ENCODE measurements around the gene PTPRT. TPM values are rescaled to one million over a fixed set of nuclear protein-coding genes. Genes with fewer than 3 reads are reported as not detected.

The PTPRT gene
- total and polyA plus RNA-seq, 4 donors, result 0.14 to 2.8 (median 0.40) TPM

- no peaks in the 10 kb centered on the region for H3K36me3 ChIP-seq (ENCODE audit: control insufficient read depth in 4 of 4, insufficient read depth in 3 of 4, low read depth in 1 of 4, low read length in 3 of 4)
Observed at GRCh38 chr20:42435230-42435629, 754.5 kb downstream of the PTPRT start.

GRCh38 chr20:42432496-42433334 lies 757.0 kb downstream of the PTPRT start:
- Histone ChIP-seq H3K27ac (ENCODE audit: low read depth in 1 of 2, low read length in 2 of 2) (no peak overlapping the region), H3K9ac (ENCODE audit: low read depth in 1 of 2, low read length in 2 of 2) (no peak overlapping the region), H3K4me1 (ENCODE audit: control insufficient read depth in 4 of 4, insufficient read depth in 4 of 4, low read length in 3 of 4) (no peaks in the 10 kb centered on the region), H3K9me3 (ENCODE audit: control insufficient read depth in 4 of 4, low read length in 3 of 4) (peaks cover 0 to 3% (median 0%) of the 10 kb centered on the region in 4 donors), H3K36me3 (ENCODE audit: control insufficient read depth in 4 of 4, insufficient read depth in 3 of 4, low read depth in 1 of 4, low read length in 3 of 4) (no peaks in the 10 kb centered on the region), H3K4me3 (ENCODE audit: low read depth in 1 of 3, low read length in 3 of 3) (no peak overlapping the region), H3K27me3 (ENCODE audit: control insufficient read depth in 4 of 4, insufficient read depth in 4 of 4, low read length in 3 of 4) (no peaks in the 10 kb centered on the region)
- TF ChIP-seq YY1 (IDR thresholded peaks at IDR 0.05) (no peak), HNF4G (IDR thresholded peaks at IDR 0.05) (no peak), RXRA (IDR thresholded peaks at IDR 0.05) (no peak), FOXA1 (IDR thresholded peaks at IDR 0.05) (no peak), RAD21 (IDR thresholded peaks at IDR 0.05) (no peak), GABPA (IDR thresholded peaks at IDR 0.05 in 1 of 2, conservative IDR thresholded peaks at IDR 0.05 in 1 of 2) (no peak), HNF4A (conservative IDR thresholded peaks at IDR 0.05) (no peak), NR2F2 (IDR thresholded peaks at IDR 0.05) (no peak), SP1 (IDR thresholded peaks at IDR 0.05) (no peak), JUND (IDR thresholded peaks at IDR 0.05) (no peak), FOXA2 (IDR thresholded peaks at IDR 0.05) (no peak), TAF1 (conservative IDR thresholded peaks at IDR 0.05) (no peak)
- TF ChIP-seq, protein P1, sequence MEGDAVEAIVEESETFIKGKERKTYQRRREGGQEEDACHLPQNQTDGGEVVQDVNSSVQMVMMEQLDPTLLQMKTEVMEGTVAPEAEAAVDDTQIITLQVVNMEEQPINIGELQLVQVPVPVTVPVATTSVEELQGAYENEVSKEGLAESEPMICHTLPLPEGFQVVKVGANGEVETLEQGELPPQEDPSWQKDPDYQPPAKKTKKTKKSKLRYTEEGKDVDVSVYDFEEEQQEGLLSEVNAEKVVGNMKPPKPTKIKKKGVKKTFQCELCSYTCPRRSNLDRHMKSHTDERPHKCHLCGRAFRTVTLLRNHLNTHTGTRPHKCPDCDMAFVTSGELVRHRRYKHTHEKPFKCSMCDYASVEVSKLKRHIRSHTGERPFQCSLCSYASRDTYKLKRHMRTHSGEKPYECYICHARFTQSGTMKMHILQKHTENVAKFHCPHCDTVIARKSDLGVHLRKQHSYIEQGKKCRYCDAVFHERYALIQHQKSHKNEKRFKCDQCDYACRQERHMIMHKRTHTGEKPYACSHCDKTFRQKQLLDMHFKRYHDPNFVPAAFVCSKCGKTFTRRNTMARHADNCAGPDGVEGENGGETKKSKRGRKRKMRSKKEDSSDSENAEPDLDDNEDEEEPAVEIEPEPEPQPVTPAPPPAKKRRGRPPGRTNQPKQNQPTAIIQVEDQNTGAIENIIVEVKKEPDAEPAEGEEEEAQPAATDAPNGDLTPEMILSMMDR (IDR thresholded peaks at IDR 0.05; ENCODE audit: low read depth, low read length, missing input control), result no peak
- TF ChIP-seq, protein P2, sequence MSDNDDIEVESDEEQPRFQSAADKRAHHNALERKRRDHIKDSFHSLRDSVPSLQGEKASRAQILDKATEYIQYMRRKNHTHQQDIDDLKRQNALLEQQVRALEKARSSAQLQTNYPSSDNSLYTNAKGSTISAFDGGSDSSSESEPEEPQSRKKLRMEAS (IDR thresholded peaks at IDR 0.05), result no peak
- TF ChIP-seq, protein P3, sequence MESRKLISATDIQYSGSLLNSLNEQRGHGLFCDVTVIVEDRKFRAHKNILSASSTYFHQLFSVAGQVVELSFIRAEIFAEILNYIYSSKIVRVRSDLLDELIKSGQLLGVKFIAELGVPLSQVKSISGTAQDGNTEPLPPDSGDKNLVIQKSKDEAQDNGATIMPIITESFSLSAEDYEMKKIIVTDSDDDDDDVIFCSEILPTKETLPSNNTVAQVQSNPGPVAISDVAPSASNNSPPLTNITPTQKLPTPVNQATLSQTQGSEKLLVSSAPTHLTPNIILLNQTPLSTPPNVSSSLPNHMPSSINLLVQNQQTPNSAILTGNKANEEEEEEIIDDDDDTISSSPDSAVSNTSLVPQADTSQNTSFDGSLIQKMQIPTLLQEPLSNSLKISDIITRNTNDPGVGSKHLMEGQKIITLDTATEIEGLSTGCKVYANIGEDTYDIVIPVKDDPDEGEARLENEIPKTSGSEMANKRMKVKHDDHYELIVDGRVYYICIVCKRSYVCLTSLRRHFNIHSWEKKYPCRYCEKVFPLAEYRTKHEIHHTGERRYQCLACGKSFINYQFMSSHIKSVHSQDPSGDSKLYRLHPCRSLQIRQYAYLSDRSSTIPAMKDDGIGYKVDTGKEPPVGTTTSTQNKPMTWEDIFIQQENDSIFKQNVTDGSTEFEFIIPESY (IDR thresholded peaks at IDR 0.05), result no peak
- TF ChIP-seq, protein P4, sequence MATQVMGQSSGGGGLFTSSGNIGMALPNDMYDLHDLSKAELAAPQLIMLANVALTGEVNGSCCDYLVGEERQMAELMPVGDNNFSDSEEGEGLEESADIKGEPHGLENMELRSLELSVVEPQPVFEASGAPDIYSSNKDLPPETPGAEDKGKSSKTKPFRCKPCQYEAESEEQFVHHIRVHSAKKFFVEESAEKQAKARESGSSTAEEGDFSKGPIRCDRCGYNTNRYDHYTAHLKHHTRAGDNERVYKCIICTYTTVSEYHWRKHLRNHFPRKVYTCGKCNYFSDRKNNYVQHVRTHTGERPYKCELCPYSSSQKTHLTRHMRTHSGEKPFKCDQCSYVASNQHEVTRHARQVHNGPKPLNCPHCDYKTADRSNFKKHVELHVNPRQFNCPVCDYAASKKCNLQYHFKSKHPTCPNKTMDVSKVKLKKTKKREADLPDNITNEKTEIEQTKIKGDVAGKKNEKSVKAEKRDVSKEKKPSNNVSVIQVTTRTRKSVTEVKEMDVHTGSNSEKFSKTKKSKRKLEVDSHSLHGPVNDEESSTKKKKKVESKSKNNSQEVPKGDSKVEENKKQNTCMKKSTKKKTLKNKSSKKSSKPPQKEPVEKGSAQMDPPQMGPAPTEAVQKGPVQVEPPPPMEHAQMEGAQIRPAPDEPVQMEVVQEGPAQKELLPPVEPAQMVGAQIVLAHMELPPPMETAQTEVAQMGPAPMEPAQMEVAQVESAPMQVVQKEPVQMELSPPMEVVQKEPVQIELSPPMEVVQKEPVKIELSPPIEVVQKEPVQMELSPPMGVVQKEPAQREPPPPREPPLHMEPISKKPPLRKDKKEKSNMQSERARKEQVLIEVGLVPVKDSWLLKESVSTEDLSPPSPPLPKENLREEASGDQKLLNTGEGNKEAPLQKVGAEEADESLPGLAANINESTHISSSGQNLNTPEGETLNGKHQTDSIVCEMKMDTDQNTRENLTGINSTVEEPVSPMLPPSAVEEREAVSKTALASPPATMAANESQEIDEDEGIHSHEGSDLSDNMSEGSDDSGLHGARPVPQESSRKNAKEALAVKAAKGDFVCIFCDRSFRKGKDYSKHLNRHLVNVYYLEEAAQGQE (IDR thresholded peaks at IDR 0.05), result no peak
- TF ChIP-seq, protein P5, sequence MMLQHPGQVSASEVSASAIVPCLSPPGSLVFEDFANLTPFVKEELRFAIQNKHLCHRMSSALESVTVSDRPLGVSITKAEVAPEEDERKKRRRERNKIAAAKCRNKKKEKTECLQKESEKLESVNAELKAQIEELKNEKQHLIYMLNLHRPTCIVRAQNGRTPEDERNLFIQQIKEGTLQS (IDR thresholded peaks at IDR 0.05), result no peak
- no peak for DNase-seq (ENCODE audit: low spot score)
- 58% methylated on average over 6 of the region's 6 CpGs for WGBS

More at GRCh38 chr20:42435230-42435629, 754.5 kb downstream of the PTPRT start:
- no peak for TF ChIP-seq RXRA (IDR thresholded peaks at IDR 0.05)
- no peak for TF ChIP-seq HNF4G (IDR thresholded peaks at IDR 0.05)
- TF ChIP-seq, protein P4 (IDR thresholded peaks at IDR 0.05), result no peak
- H3K27ac ChIP-seq (ENCODE audit: low read depth in 1 of 2, low read length in 2 of 2), result no peak overlapping the region
- WGBS, result 75% methylated on average over 1 of the region's 1 CpG
- H3K9me3 ChIP-seq (ENCODE audit: control insufficient read depth in 4 of 4, low read length in 3 of 4), result no peaks in the 10 kb centered on the region
- H3K27me3 ChIP-seq (ENCODE audit: control insufficient read depth in 4 of 4, insufficient read depth in 4 of 4, low read length in 3 of 4), result no peaks in the 10 kb centered on the region
- DNase-seq (ENCODE audit: low spot score), result no peak
- H3K4me1 ChIP-seq (ENCODE audit: control insufficient read depth in 4 of 4, insufficient read depth in 4 of 4, low read length in 3 of 4), result no peaks in the 10 kb centered on the region
- H3K9ac ChIP-seq (ENCODE audit: low read depth in 1 of 2, low read length in 2 of 2), result no peak overlapping the region
- no peak overlapping the region for H3K4me3 ChIP-seq (ENCODE audit: low read depth in 1 of 3, low read length in 3 of 3)

All from liver (tissue), 9 donors.